ENCODE results near the gene DRAM1. TPM values are rescaled to one million over a fixed set of nuclear protein-coding genes. Genes with fewer than 3 reads are reported as not detected.
"Not testable (repeated sequence)": the region's sequence is repeated elsewhere in the genome, so short reads cannot be mapped to it uniquely, and the experiment has no call there.

Gene DRAM1, protein sequence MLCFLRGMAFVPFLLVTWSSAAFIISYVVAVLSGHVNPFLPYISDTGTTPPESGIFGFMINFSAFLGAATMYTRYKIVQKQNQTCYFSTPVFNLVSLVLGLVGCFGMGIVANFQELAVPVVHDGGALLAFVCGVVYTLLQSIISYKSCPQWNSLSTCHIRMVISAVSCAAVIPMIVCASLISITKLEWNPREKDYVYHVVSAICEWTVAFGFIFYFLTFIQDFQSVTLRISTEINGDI
- 16.9 and 29.0 TPM in 2 replicates for total RNA-seq (2014; rRNA removed; shearing (Covaris generic))

DNA sequence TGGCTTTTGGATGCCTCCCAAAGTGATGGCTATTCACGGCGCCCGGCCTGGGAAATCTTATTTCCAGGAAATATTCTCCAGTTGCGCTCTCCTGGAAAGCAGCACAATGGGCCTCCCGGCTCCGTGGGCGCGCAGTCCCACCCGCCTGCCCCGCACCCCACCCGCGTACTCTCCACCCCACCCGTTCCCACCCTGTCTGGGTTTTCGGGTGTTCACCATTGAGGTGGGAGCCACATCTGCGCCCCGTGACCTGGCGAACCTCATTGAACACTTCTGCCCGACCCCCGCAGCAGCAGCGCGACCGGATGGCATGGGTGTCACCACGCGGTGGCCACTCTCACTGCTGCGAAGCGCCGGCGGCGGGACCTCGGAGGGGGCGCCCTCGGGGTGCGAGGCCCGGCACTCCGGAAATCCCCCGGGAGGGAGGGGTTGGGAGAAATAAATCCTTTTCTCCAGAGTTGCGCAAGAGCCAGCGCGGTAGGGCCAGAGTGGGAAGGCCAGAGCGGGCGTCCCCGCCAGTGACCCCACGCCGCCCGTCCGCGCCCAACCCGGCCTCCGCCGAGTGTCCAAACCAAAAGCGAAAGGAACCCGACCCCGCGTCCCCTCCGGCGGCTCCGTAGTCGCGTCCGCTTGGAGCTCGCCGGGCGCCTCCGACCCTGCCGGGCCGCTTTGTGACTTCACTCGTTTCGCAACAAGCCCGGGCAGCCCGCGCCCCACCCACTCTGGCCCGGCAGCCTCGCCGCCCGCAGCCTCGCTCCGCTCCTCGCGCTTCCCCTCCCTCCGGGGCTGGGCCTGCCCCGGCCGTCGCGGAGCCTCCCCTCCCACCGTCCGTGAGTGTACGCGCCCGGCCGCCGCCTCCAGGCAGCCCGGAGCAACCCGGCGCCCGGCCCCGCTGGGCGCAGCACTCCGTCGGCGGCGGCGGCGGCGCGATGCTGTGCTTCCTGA lies at the start of gene DRAM1:
TSS of gene DRAM1 (plus strand) at position 720 of the 945 bp plus-strand sequence. CDS start at position 930, 210 bp downstream.
- peak; percentile 81 for DNase-seq (ENCODE audit: low spot score)

- no peak for DNase-seq (ENCODE audit: low spot score)
These were observed 48.8 kb upstream of the DRAM1 start for GRCh38 chr12:101828463-101829196.

DNA sequence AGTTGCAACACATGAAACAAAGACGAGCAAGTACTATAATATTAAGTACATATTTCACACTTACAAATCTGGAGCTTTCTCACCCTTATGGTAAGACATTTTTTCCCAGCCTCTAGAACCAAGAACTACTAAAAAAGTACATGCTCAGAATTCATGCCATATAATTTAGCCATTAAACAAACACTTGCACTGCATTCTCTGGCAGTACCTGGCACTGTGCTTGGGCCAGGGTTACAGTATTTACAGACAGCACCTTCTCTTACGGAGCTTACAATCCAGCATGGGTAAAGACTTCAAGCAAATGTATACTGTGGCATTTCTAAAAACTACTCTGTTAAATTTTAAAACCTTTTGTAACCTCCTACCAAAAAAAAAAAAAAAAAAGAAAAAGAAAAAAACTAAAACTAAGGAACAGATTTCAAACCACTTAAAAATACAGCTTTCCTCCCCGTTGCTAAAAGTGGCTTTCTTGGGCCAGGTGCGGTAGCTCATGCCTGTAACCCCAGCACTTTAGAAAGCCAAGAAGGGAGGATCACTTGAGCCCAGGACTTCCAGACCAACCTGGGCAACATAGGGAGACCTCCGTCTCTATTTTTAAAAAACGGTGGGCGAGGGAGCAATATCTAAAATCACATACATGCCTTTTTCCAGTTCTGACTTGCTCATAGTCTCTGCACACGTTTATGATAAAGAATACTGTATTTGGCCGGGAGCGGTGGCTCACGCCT lies 47.6 kb upstream of the DRAM1 start:
- DNase-seq (ENCODE audit: low spot score): no peak

DNA sequence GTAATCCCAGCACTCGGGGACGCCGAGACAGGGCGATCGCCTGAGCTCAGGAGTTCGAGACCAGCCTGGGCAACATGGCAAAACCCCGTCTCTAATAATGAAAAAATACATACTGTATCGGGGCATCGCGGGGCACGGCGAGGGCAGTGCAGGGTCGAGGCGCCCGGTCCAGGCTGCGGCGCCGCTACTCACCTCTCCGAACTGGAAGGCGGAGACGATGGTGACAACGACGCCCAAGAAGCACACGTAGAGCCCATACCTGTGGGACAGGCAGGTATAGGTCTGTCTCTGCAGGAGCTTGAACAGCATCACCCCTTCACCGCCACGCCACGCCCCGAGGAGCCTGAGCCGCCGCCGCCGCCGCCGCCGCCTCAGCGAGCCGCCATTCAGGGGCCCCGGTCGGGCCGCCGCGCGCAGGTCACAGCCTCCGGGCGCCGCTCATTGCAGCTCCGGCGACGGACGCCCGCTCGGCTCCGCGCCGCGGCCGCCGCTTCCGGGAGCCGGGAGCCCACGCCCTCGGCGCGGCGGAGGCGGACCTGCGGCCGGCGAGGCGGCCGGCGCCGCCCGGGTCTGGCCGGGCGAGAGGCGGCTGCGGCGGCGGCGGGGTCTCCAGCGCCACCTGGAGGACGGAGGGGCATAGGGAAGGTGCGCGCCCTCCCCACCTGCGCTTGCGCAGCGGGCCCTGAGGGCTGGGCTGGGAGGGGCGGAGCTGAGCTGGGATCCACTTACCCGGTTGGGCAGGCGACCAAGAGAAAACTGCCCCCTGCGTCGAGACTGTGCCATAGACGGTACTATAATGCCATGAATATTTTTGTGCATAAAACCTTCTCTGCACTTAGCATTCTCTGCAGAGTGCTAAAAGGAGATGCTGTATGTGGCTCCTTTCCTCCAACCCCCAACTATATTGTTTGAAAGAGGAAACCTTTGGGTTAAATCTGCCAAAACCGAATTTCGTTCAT lies 46.7 kb upstream of the DRAM1 start, which contains the start of gene GNPTAB:
TSS of gene GNPTAB (minus strand) at position 593 of the 959 bp plus-strand sequence. CDS start at position 309, 284 bp downstream.
- DNase-seq (ENCODE audit: low spot score): peak; percentile 84

- no peak for DNase-seq (ENCODE audit: low spot score)
These were observed 45.4 kb upstream of the DRAM1 start for GRCh38 chr12:101832030-101832429.

DNA sequence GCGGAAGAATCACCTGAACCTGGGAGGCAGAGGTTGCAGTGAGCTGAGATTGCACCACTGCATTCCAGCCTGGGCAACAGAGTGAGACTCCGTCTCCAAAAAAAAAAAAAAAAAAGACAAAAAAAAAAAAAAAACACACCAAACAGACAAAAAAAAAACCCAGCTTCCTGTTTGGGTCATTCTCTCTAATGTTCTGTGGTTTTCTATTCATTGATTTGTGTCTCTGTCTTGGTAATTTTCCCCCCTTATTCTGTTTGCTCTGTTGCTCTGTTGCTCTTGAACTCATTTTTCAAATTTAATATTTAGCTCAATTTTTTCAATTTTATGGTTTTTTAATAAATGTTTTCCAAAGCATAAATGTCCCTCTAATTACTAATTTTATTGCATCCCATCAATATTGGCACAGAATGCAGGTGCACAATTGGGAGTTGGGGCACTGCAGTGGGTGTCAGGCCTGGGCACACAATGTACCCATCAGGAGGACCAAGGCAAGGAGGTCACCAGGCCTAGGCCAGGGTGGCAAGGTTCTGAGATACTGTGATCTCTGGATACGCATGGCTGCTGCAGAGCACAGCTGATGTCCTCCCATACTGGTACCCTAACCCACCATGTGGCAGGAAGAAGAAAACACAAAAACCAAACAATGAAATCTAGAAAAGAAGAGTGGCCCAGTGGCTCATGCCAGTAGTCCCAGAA lies 38.6 kb upstream of the DRAM1 start:
- no peak for DNase-seq (ENCODE audit: low spot score)

DNA sequence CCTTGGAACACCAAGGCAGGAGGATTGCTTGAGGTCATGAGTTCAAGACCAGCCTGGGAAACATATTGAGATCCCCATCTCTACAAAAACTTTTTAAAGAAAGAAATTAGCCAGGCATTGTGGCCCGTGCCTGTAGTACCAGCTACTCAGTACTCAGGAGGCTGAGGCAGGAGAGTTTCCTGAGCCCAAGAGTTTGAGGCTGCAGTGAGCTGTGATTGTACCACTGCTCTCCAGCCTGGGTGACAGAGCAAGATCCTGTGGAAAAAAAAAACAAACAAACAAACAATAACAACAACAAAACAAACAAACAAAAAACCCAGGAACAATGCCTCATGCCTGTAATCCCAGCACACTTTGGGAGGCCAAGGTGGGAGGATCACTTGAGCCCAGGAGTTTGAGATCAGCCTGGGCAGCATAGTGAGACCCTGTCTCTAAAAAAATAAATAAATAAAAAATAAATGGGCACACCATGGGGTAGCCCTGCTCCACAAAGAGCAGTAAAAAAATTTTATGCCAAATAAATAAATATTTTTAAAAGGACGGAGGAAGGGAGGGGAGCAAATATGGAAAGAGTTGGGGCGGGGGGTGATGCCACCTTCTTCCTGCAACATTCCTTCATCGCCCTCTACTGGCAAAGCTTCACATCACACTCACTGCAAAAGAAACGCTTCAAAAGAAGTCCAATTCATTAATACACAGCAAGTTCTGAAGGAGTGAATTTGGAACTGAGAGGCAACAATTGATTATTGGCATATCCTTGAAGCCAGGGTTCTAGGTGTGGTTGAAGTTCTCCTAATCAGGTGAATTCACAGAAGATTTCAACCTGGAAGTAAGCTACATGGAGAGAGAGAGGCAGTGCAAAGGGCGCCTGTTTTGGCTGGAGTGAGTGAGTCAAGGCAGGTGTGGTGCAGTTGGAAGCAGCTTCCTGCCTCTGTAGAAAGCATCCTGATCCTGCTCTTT lies 37.8 kb upstream of the DRAM1 start:
- peak; percentile 49 for DNase-seq (ENCODE audit: low spot score)

DNA sequence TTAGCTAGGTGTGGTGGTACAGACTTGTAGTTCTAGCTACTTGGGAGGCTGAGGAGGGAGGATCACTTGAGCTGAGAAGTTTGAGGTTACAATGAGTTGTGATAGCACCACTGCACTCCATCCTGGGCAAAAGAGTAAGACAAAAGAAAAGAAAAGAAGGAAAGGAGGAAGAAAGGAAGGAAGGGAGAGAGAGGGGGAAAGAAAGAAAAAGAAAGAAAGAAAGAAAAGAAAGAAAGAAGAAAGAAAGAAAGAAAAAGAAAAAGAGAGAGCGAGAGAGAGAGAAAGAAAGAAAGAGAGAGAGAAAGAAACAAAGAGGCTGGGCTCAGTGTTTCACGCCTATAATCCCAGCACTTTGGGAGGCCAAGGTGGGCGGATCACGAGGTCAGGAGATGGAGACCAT lies 36.3 kb upstream of the DRAM1 start:
- DNase-seq (ENCODE audit: low spot score): no peak

DNA sequence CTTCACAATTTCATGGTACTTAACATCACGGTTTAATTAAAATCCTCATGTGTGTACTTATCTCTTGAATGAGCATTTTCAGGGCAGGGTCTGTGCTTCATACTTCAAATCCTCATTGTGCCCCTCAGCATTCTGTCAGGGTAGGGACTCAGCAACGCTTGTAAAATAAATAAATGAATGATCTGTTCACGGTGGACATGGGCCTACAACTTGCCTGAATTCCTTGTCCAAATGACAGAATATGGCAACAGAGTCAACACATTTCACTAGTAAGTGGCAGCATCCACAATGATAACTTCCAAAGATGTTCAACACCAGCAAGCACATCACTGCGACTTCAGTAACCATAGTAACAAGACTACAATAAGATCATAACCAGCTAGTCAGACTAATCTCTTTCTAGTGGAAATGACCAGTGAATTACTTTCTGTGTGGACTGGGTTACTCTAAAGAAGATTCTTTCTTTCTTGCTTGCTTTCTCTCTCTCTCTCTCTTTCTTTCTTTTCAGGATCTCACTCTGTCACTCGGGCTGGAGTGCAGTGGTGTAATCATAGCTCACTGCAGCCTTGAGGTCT lies 32.2 kb upstream of the DRAM1 start:
- no peak for DNase-seq (ENCODE audit: low spot score)

DNA sequence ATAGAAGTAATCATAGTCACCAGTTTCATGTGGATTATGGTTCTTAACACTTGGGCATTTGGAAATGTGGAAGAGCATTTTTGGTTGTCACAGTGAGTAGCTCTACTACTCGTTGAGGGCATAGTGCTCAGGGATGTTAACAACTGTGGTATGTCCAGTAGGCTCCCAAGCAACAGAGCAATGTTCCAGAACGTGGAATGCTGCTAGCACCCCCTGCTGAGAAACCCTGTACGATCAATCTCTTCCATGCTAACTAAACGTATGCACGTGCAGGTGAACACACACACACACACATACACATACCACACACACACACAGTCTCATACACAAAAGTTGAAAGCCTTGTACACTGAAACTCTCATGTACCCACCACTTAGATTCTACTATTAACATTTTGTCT lies 30.1 kb upstream of the DRAM1 start:
- no peak for DNase-seq (ENCODE audit: low spot score)

DNA sequence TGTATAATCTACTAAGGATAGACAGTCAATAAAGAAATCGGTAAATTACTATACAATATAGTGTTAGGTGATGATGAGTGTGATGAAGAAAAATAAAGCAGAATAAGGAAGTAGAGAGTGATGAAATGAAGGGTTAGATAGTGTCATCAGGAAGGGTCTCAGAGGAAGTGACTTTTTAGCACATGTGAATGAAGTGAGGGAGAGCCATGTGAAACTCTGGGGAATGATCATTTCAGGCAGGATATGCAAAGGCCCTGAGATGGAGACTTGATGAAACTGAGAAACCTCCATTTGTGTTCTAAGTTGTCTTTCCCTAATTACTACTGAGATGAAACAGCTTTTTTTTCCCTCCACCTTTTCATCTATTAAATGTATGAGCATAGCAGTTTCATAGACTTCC lies 27.2 kb upstream of the DRAM1 start:
- no peak for DNase-seq (ENCODE audit: low spot score)

- no peak for DNase-seq (ENCODE audit: low spot score)
These were observed 24.4 kb upstream of the DRAM1 start for GRCh38 chr12:101852998-101853397.

GRCh38 chr12:101854747-101855146 lies 22.6 kb upstream of the DRAM1 start:
- no peak for DNase-seq (ENCODE audit: low spot score)

DNA sequence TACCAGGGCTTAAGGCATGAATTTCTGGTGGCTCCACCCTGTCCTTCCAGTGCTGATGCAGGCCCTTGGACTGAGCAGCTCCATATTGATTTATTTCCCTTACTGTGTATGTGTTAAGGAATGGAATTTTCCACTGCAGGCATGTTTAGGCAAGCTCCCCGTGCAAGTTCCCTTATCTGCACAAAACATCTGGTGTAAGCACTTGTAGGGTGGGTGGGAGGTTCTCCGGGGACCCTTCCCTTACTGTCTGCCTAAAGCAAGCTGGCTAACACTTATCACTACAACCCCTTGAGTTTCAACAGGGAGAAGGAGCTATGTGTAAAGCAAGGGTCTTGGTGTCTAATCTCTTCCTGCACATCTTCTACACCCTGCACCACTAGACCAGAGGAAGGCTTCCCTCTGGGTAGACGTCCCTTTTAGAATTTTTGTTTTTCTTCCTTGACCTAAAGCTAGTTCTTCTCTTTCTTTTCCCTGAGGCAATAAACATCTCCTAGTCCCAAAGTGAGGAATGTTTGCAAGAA lies 22.0 kb upstream of the DRAM1 start:
- DNase-seq (ENCODE audit: low spot score): no peak

DNA sequence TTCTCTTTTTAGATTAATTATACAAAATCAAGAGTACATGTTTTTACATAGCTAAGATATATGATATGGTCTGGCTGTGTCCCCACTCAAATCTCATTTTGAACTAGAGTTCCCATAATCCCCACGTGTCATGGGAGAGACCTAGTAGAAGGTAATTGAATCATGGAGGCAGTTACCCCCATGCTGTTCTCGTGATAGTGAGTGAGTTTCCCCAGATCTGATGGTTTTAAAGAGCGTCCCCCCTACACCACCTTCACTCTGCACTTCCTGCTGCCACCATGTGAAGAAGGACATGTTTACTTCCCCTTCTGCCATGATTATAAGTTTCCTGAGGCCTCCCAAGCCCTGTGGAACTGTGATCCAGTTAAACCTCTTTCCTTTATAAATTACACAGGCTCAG lies 21.4 kb upstream of the DRAM1 start:
- DNase-seq (ENCODE audit: low spot score): no peak

DNA sequence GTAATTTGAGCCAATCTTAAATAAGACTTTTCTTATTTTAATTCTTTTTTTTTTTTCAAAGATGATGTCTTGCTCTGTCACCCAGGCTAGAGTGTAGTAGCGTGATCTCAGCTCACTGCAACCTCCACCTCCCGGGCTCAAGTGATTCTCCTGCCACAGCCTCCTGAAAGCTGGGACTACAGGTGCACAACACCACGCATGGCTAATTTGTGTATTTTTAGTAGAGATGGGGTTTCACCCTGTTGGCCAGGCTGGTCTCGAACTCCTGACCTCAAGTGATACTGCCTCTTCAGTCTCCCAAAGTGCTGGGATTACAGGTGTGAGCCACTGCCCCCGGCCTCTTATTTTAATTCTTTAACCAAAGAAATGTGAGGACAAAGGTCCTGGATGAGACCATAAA lies 20.8 kb upstream of the DRAM1 start:
- DNase-seq (ENCODE audit: low spot score): not testable (repeated sequence)

DNA sequence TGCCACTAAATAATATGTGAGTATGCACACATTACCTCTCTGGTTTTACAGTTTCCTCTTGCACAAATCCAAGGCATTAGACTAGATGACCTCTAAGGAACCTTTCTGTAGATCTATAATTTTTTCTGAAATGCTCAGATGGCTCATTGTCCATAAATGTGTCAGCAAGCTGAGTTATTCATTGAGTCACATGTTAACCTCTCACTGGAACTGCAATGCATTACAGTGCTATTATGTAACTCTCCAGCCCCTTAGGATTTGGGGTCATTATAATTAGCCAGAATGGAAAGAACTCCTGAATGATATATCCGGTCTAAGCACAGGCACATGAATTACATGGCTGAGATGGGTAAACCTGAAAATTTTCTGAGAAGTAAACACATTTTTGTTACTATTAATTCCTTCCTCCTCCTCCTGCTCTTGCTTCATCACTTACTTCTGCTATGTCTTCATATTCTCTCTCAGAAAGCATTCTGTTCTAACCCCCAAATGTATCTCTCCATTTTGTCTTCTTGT lies 20.3 kb upstream of the DRAM1 start:
- DNase-seq (ENCODE audit: low spot score): no peak

- DNase-seq (ENCODE audit: low spot score): no peak
These were observed 19.0 kb upstream of the DRAM1 start for GRCh38 chr12:101858361-101858760.

Measured in H4 (cell line).